H9 (cell line): ENCODE measurements around the gene RPRD1B. TPM values are rescaled to one million over a fixed set of nuclear protein-coding genes. Genes with fewer than 3 reads are reported as not detected.

Experiments used
- DNase-seq: peaks from one replicate; pipeline ENCODE4 v3.0.0-alpha.2; 2017
- H2AFZ ChIP-seq: one replicate; pipeline ENCODE4 v1.6.1; 2013; ENCODE audit warnings: mild to moderate bottlenecking, low read length, control low read depth, moderate library complexity
- H2AK5ac ChIP-seq: 2 replicates; pipeline ENCODE4 v1.6.1; 2013; ENCODE audit warnings: low read length, control low read depth, mixed read lengths; ENCODE audit not compliant: insufficient read length
- H2BK120ac ChIP-seq: one replicate; pipeline ENCODE4 v1.6.1; 2013; ENCODE audit warnings: low read depth, mild to moderate bottlenecking, low read length, control low read depth, inconsistent platforms; ENCODE audit not compliant: poor library complexity, severe bottlenecking
- H2BK12ac ChIP-seq: 2 replicates; pipeline ENCODE4 v1.6.1; 2013; ENCODE audit warnings: low read length, control low read depth, mixed read lengths, low read depth; ENCODE audit not compliant: insufficient read length
- H2BK15ac ChIP-seq: 2 replicates; pipeline ENCODE4 v1.6.1; 2013; ENCODE audit warnings: low read depth, low read length, control low read depth
- H2BK20ac ChIP-seq: one replicate; pipeline ENCODE4 v1.6.1; 2013; ENCODE audit warnings: low read depth, mild to moderate bottlenecking, low read length, control low read depth, inconsistent platforms; ENCODE audit not compliant: poor library complexity, severe bottlenecking
- H2BK5ac ChIP-seq: 2 replicates; pipeline ENCODE4 v1.6.1; 2013; ENCODE audit warnings: low read length, control low read depth, mixed read lengths; ENCODE audit not compliant: insufficient read length
- H3K14ac ChIP-seq: 2 replicates; pipeline ENCODE4 v1.6.1; 2013; ENCODE audit warnings: low read length, control low read depth; ENCODE audit not compliant: insufficient read depth
- H3K18ac ChIP-seq: 2 replicates; pipeline ENCODE4 v1.6.1; 2013; ENCODE audit warnings: low read depth, mild to moderate bottlenecking, mixed read lengths, low read length, control low read depth; ENCODE audit not compliant: insufficient read length
- H3K23ac ChIP-seq: 2 replicates; pipeline ENCODE4 v1.6.1; 2013; ENCODE audit warnings: low read length, control low read depth, mixed read lengths, low read depth; ENCODE audit not compliant: insufficient read length
- H3K23me2 ChIP-seq: 2 replicates; pipeline ENCODE4 v1.6.1; 2013; ENCODE audit warnings: low read depth, mild to moderate bottlenecking, mixed read lengths, low read length, control low read depth; ENCODE audit not compliant: insufficient read length, poor library complexity, severe bottlenecking
- H3K27ac ChIP-seq: 2 replicates; pipeline ENCODE4 v1.5.1; 2013; ENCODE audit warnings: low read length, control low read depth, mixed read lengths, low read depth; ENCODE audit not compliant: insufficient read length
- H3K27me3 ChIP-seq: 2 replicates; pipeline ENCODE4 v1.6.1; 2013; ENCODE audit warnings: low read length, control low read depth, inconsistent platforms; ENCODE audit not compliant: insufficient read depth
- H3K4ac ChIP-seq: 2 replicates; pipeline ENCODE4 v1.6.1; 2013; ENCODE audit warnings: low read depth, mild to moderate bottlenecking, control low read depth, inconsistent platforms, low read length, moderate library complexity
- H3K4me1 ChIP-seq: 2 replicates; pipeline ENCODE4 v1.6.1; 2013; ENCODE audit warnings: low read length, control low read depth, inconsistent platforms; ENCODE audit not compliant: insufficient read depth
- H3K4me2 ChIP-seq: 2 replicates; pipeline ENCODE4 v1.6.1; 2013; ENCODE audit warnings: low read length, control low read depth, mixed read lengths; ENCODE audit not compliant: insufficient read length, insufficient read depth
- H3K56ac ChIP-seq: 2 replicates; pipeline ENCODE4 v1.6.1; 2013; ENCODE audit warnings: low read depth, mild to moderate bottlenecking, mixed read lengths, low read length, control low read depth; ENCODE audit not compliant: insufficient read length
- H3K79me1 ChIP-seq: 2 replicates; pipeline ENCODE4 v1.6.1; 2013; ENCODE audit warnings: low read depth, mild to moderate bottlenecking, moderate library complexity, low read length, control low read depth, inconsistent platforms; ENCODE audit not compliant: insufficient read depth, poor library complexity, severe bottlenecking
- H3K79me2 ChIP-seq: 2 replicates; pipeline ENCODE4 v1.6.1; 2013; ENCODE audit warnings: low read length, control low read depth, inconsistent platforms; ENCODE audit not compliant: insufficient read depth
- H3K9ac ChIP-seq: 2 replicates; pipeline ENCODE4 v1.6.1; 2013; ENCODE audit warnings: low read length, control low read depth, mixed read lengths; ENCODE audit not compliant: insufficient read length; ENCODE audit errors: extremely low read depth
- H3K9me3 ChIP-seq: one replicate; pipeline ENCODE4 v1.6.1; 2013; ENCODE audit warnings: low read depth, low read length, inconsistent platforms; ENCODE audit not compliant: control insufficient read depth
- H3T11ph ChIP-seq: one replicate; pipeline ENCODE4 v1.6.1; 2013; ENCODE audit warnings: mild to moderate bottlenecking, low read length, control low read depth, inconsistent platforms
- H4K20me1 ChIP-seq: one replicate; pipeline ENCODE4 v1.6.1; 2013; ENCODE audit not compliant: control insufficient read depth, insufficient read length, insufficient read depth
- H4K5ac ChIP-seq: 2 replicates; pipeline ENCODE4 v1.6.1; 2013; ENCODE audit warnings: low read depth, mild to moderate bottlenecking, mixed read lengths, low read length, control low read depth; ENCODE audit not compliant: insufficient read length
- H4K8ac ChIP-seq: replicated peaks from 2 replicates; pipeline ENCODE4 v1.6.1; 2013; ENCODE audit warnings: low read length, control low read depth, mixed read lengths, low read depth; ENCODE audit not compliant: insufficient read length
- H4K91ac ChIP-seq: 2 replicates; pipeline ENCODE4 v1.6.1; 2013; ENCODE audit warnings: low read depth, mild to moderate bottlenecking, moderate library complexity, mixed read lengths, low read length, control low read depth; ENCODE audit not compliant: insufficient read length
- H3K27ac Mint-ChIP-seq, 3 experiments: 2 replicates in 2 of 3; 3 replicates in 1 of 3; pipeline ENCODE4 v1.8.0; 2020 to 2021; ENCODE audit warnings: mixed read lengths in 3 of 3, mild to moderate bottlenecking in 1 of 3, moderate library complexity in 1 of 3
- H3K27me3 Mint-ChIP-seq: 2 replicates; pipeline ENCODE4 v1.8.0; 2021; ENCODE audit warnings: low read depth, mild to moderate bottlenecking, moderate library complexity, mixed read lengths
- H3K36me3 Mint-ChIP-seq, 3 experiments: 2 replicates in 2 of 3; 3 replicates in 1 of 3; pipeline ENCODE4 v1.8.0; 2020 to 2021; ENCODE audit warnings: low read depth in 3 of 3, mixed read lengths in 3 of 3; ENCODE audit not compliant: insufficient read depth in 1 of 3
- H3K4me1 Mint-ChIP-seq, 2 experiments: 2 replicates each; pipeline ENCODE4 v1.8.0; 2020; ENCODE audit warnings: mixed read lengths in 2 of 2
- H3K4me3 Mint-ChIP-seq, 2 experiments: 2 replicates in 1 of 2; 3 replicates in 1 of 2; pipeline ENCODE4 v1.8.0; 2020 to 2021; ENCODE audit warnings: mild to moderate bottlenecking in 2 of 2, mixed read lengths in 2 of 2, moderate library complexity in 1 of 2
- H3K9me3 Mint-ChIP-seq, 2 experiments: 2 replicates in 1 of 2; 3 replicates in 1 of 2; pipeline ENCODE4 v1.8.0; 2020; ENCODE audit warnings: mild to moderate bottlenecking in 2 of 2, mixed read lengths in 2 of 2, moderate library complexity in 1 of 2
- CTCF ChIP-seq: fragments of 200-600 bp; sonication (generic); conservative IDR thresholded peaks from 3 replicates; pipeline ENCODE4 v1.8.0; 2021; ENCODE audit warnings: antibody characterized with exemption, mild to moderate bottlenecking
- WGBS: extraction: QIAGEN DNeasy Blood & Tissue Kit; methylation state at CpG from one replicate; pipeline ENCODE4 v1.1.7; 2013; ENCODE audit warnings: missing lambda C conversion rate, low lambda C conversion rate, mixed read lengths; ENCODE audit not compliant: insufficient read length; ENCODE audit errors: extremely low coverage; 5-methylcytosine and 5-hydroxymethylcytosine counted together
- total RNA-seq: library from RNA; stranded (reverse); gene quantifications from 2 replicates; pipeline ENCODE4 v1.2.1, GENCODE V29; 2021

RPRD1B gene
- total RNA-seq, 1 experiment from 2014 or later = 34.3 TPM

- no peak overlapping the region for H3K9ac ChIP-seq
- no peak overlapping the region for H3K23ac ChIP-seq
- H3K4me3 Mint-ChIP-seq = no peak overlapping the region
- H3K27ac Mint-ChIP-seq = no peak overlapping the region; a peak in 1 of 7 replicates
- no peak overlapping the region for H3K27ac ChIP-seq
- no peak overlapping the region for H2BK5ac ChIP-seq
- H2AK5ac ChIP-seq = no peak overlapping the region
- no peak overlapping the region for H3K4me2 ChIP-seq
- no peak overlapping the region for H2BK12ac ChIP-seq
- no peaks in the 10 kb centered on the region for H3K23me2 ChIP-seq
- no peak overlapping the region for H3K18ac ChIP-seq
- H4K91ac ChIP-seq = no peak overlapping the region
- no peaks in the 10 kb centered on the region for H3K9me3 ChIP-seq
- no peaks in the 10 kb centered on the region for H3K79me1 ChIP-seq
- H2AFZ ChIP-seq = no peak overlapping the region
- H3K79me2 ChIP-seq = no peaks in the 10 kb centered on the region
- H3K4me1 Mint-ChIP-seq = peaks cover 0 to 5% of the 10 kb centered on the region in 2 experiments; a peak in 1 of 4 replicates
- no peak overlapping the region for H3T11ph ChIP-seq
- no peak overlapping the region for H4K5ac ChIP-seq
- no peak overlapping the region for H2BK20ac ChIP-seq
- no peak for TF ChIP-seq CTCF
- no peak overlapping the region for H2BK120ac ChIP-seq
- H2BK15ac ChIP-seq = no peak overlapping the region
- H3K14ac ChIP-seq = no peak overlapping the region
- no peaks in the 10 kb centered on the region for H3K9me3 Mint-ChIP-seq
- H4K8ac ChIP-seq = no peak overlapping the region
- H3K36me3 Mint-ChIP-seq = peaks cover 9 to 61% (median 31%) of the 10 kb centered on the region in 3 experiments; a peak in 6 of 7 replicates
- no peak overlapping the region for H3K4ac ChIP-seq
- no peaks in the 10 kb centered on the region for H3K27me3 ChIP-seq
- H4K20me1 ChIP-seq = no peaks in the 10 kb centered on the region
- no peaks in the 10 kb centered on the region for H3K4me1 ChIP-seq
- DNase-seq = no peak
- WGBS = no CpG with 5 or more reads among the region's 7 CpGs
- no peaks in the 10 kb centered on the region; the same call in 1 of the 2 replicates for H3K27me3 Mint-ChIP-seq
- no peak overlapping the region for H3K56ac ChIP-seq
Measured at GRCh38 chr20:38090061-38090460, 56.5 kb downstream of the RPRD1B start.
